ENCODE measurements around the gene SVOP.

The SVOP gene

GRCh38 chr12:108916336-108916735 is 104.5 kb downstream of the SVOP start:
- TF ChIP-seq, protein P1, sequence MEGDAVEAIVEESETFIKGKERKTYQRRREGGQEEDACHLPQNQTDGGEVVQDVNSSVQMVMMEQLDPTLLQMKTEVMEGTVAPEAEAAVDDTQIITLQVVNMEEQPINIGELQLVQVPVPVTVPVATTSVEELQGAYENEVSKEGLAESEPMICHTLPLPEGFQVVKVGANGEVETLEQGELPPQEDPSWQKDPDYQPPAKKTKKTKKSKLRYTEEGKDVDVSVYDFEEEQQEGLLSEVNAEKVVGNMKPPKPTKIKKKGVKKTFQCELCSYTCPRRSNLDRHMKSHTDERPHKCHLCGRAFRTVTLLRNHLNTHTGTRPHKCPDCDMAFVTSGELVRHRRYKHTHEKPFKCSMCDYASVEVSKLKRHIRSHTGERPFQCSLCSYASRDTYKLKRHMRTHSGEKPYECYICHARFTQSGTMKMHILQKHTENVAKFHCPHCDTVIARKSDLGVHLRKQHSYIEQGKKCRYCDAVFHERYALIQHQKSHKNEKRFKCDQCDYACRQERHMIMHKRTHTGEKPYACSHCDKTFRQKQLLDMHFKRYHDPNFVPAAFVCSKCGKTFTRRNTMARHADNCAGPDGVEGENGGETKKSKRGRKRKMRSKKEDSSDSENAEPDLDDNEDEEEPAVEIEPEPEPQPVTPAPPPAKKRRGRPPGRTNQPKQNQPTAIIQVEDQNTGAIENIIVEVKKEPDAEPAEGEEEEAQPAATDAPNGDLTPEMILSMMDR (IDR thresholded peaks at IDR 0.05; ENCODE audit: low read length, missing control alignments) = no peak
- H3K4me3 ChIP-seq (replicated peaks; ENCODE audit: low read depth, low read length) = no peak overlapping the region
- no peak for DNase-seq (ENCODE audit: low read depth)

- DNase-seq (ENCODE audit: low read depth) = no peak
- H3K4me3 ChIP-seq (replicated peaks; ENCODE audit: low read depth, low read length) = no peak overlapping the region
- TF ChIP-seq, protein P1 (IDR thresholded peaks at IDR 0.05; ENCODE audit: low read length, missing control alignments) = no peak
These were observed 105.2 kb downstream of the SVOP start for GRCh38 chr12:108915632-108916133.

- TF ChIP-seq, protein P1 (IDR thresholded peaks at IDR 0.05; ENCODE audit: low read length, missing control alignments) = no peak
- H3K4me3 ChIP-seq (replicated peaks; ENCODE audit: low read depth, low read length) = no peak overlapping the region
- peak; percentile 37 for DNase-seq (ENCODE audit: low read depth)
These were observed 106.7 kb downstream of the SVOP start for GRCh38 chr12:108914121-108914531.

GRCh38 chr12:108912361-108912760 is 108.5 kb downstream of the SVOP start:
- TF ChIP-seq, protein P1 (IDR thresholded peaks at IDR 0.05; ENCODE audit: low read length, missing control alignments) = no peak
- no peak for DNase-seq (ENCODE audit: low read depth)
- no peak overlapping the region for H3K4me3 ChIP-seq (replicated peaks; ENCODE audit: low read depth, low read length)

- DNase-seq (ENCODE audit: low read depth) = no peak
- H3K4me3 ChIP-seq (replicated peaks; ENCODE audit: low read depth, low read length) = no peak overlapping the region
- TF ChIP-seq, protein P1 (IDR thresholded peaks at IDR 0.05; ENCODE audit: low read length, missing control alignments) = no peak
These were observed 109.0 kb downstream of the SVOP start for GRCh38 chr12:108911915-108912314.

DNA sequence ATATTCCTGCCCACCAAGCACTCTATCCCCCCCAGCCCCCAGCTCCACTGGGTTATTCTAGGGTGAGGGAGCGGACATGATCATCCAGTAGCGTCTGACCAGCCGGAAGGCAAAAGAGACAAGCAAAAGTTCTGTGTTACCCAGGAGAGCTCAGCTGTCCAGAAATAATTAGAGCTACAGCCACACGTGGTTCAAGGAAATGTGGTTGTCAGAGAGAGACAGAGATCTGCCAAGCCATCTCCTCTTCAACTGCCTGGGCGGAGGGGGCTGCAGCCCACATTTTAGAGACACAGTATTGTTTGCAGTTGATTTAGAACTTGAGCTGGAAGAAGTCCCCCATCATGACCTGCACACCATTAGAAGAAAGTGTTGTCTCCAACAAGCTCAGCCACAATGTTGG is 110.5 kb downstream of the SVOP start:
- H3K4me3 ChIP-seq (replicated peaks; ENCODE audit: low read depth, low read length) = no peak overlapping the region
- no peak for DNase-seq (ENCODE audit: low read depth)
- TF ChIP-seq, protein P1 (IDR thresholded peaks at IDR 0.05; ENCODE audit: low read length, missing control alignments) = no peak

DNA sequence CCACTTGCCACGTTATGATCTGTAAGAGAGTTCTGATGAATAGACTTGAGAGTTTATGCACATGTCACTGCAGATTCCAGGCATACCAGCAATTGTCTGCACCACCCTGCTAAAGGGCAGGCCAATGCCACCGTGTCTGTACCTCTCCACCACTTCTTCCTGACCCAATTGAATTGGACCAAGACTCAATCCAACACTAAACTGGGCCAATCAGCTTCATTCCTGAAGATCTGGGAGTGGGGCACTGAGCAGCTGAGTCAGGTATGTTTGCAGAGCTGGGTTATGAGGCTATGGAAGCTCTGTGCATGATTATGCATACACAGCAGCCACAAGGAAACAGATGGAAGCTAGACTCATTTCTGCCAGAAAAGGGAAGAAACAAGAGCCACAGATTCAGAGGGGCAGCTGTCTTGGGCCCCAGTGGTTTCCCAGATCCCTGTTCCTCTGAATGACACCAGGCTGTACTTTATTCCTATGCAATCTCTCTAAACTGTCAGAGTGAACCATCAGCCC is 113.0 kb downstream of the SVOP start:
- no peak for DNase-seq (ENCODE audit: low read depth)
- TF ChIP-seq, protein P1 (IDR thresholded peaks at IDR 0.05; ENCODE audit: low read length, missing control alignments) = no peak
- no peak overlapping the region for H3K4me3 ChIP-seq (replicated peaks; ENCODE audit: low read depth, low read length)
